Stimulated activated CD8-positive, alpha-beta memory T cell treated with anti-CD3 and anti-CD28 coated beads, Interleukin-4, amount 100 ng/mL, for 4 hours (primary cell): ENCODE results near the gene KCNIP4.
"Not testable (repeated sequence)": the region's sequence is repeated elsewhere in the genome, so short reads cannot be mapped to it uniquely, and the experiment has no call there.

Experiments
- DNase-seq, 2 donors: peaks; one replicate each; pipeline ENCODE4 v3.0.0-alpha.2; 2020; ENCODE audit warnings: low read depth in 2 of 2, low spot score in 1 of 2

Gene KCNIP4

GRCh38 chr4:20778896-20779295 lies 1169.7 kb downstream of the KCNIP4 start:
- no peak for DNase-seq

- DNase-seq: no peak
These were observed 1175.2 kb downstream of the KCNIP4 start for GRCh38 chr4:20773144-20773997.

GRCh38 chr4:20764366-20764992 lies 1184.1 kb downstream of the KCNIP4 start:
- no peak for DNase-seq

GRCh38 chr4:20761826-20762225 lies 1186.7 kb downstream of the KCNIP4 start:
- DNase-seq: no peak

- no peak for DNase-seq
These were observed 1187.2 kb downstream of the KCNIP4 start for GRCh38 chr4:20761382-20761781.

GRCh38 chr4:20760053-20760452 lies 1188.5 kb downstream of the KCNIP4 start:
- DNase-seq: no peak

GRCh38 chr4:20754036-20754435 lies 1194.5 kb downstream of the KCNIP4 start:
- DNase-seq: no peak

- no peak for DNase-seq
These were observed 1195.9 kb downstream of the KCNIP4 start for GRCh38 chr4:20752641-20753040.

- not testable (repeated sequence) for DNase-seq
These were observed 1202.6 kb downstream of the KCNIP4 start for GRCh38 chr4:20746000-20746399.

- no peak for DNase-seq
These were observed 1212.6 kb downstream of the KCNIP4 start for GRCh38 chr4:20735931-20736330.

GRCh38 chr4:20724915-20725314 lies 1223.7 kb downstream of the KCNIP4 start:
- DNase-seq: no peak

GRCh38 chr4:20723463-20723862 lies 1225.1 kb downstream of the KCNIP4 start:
- DNase-seq: no peak

GRCh38 chr4:20723019-20723418 lies 1225.6 kb downstream of the KCNIP4 start:
- no peak for DNase-seq

- DNase-seq: no peak
These were observed 1237.2 kb downstream of the KCNIP4 start for GRCh38 chr4:20711335-20711734.

- DNase-seq: peak; percentile 81 to 87
These were observed 1248.4 kb downstream of the KCNIP4 start, which contains the start of gene PACRGL for GRCh38 chr4:20700007-20700761. PACRGL (plus strand) TSS chr4:20700458; CDS start chr4:20704482, 4,024 bp downstream.

GRCh38 chr4:20698820-20699219 lies 1249.8 kb downstream of the KCNIP4 start:
- DNase-seq: no peak

- DNase-seq: no peak
These were observed 1250.2 kb downstream of the KCNIP4 start for GRCh38 chr4:20698382-20698781.

- no peak for DNase-seq
These were observed 1251.8 kb downstream of the KCNIP4 start for GRCh38 chr4:20696815-20697214.

GRCh38 chr4:20687864-20688263 lies 1260.7 kb downstream of the KCNIP4 start:
- DNase-seq: no peak

GRCh38 chr4:20684852-20685763 lies 1263.5 kb downstream of the KCNIP4 start:
- DNase-seq: no peak

GRCh38 chr4:20683766-20684165 lies 1264.8 kb downstream of the KCNIP4 start:
- DNase-seq: no peak
